Measurements from ENCODE around the gene ATN1.

ATN1 gene

GRCh38 chr12:6934110-6934509, 6.4 kb downstream of the ATN1 start:
- DNase-seq (ENCODE audit: insufficient read length) (no peak), FAIRE-seq (no peak)
- TF ChIP-seq TAF1 (IDR thresholded peaks at IDR 0.05; ENCODE audit: borderline replicate concordance, low read depth, low read length) = no peak
- TF ChIP-seq POLR2A (IDR thresholded peaks at IDR 0.05; ENCODE audit: low read depth, low read length) = no peak
- no peak for TF ChIP-seq POLR2AphosphoS5 (IDR thresholded peaks at IDR 0.05; ENCODE audit: low read depth, low read length)

DNA sequence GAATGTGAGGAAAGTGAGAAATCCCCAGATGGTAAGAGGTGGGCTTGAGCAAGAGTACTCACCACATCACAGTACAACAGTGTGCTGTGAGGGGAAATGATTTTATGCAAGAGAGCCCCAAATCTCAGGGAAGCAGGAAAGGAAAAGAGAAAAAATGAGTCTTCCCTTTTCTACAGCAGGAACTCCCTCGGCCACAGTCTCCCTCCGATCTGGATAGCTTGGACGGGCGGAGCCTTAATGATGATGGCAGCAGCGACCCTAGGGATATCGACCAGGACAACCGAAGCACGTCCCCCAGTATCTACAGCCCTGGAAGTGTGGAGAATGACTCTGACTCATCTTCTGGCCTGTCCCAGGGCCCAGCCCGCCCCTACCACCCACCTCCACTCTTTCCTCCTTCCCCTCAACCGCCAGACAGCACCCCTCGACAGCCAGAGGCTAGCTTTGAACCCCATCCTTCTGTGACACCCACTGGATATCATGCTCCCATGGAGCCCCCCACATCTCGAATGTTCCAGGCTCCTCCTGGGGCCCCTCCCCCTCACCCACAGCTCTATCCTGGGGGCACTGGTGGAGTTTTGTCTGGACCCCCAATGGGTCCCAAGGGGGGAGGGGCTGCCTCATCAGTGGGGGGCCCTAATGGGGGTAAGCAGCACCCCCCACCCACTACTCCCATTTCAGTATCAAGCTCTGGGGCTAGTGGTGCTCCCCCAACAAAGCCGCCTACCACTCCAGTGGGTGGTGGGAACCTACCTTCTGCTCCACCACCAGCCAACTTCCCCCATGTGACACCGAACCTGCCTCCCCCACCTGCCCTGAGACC, 7.8 kb downstream of the ATN1 start:
- TF ChIP-seq POLR2A (IDR thresholded peaks at IDR 0.05; ENCODE audit: low read depth, low read length) (no peak), POLR2AphosphoS5 (IDR thresholded peaks at IDR 0.05; ENCODE audit: low read depth, low read length) (peak; percentile 66; the same call in 1 of the 2 replicates)
- no peak for DNase-seq (ENCODE audit: insufficient read length)

GRCh38 chr12:6936194-6936635, 8.5 kb downstream of the ATN1 start:
- no peak for TF ChIP-seq TAF1 (IDR thresholded peaks at IDR 0.05; ENCODE audit: borderline replicate concordance, low read depth, low read length)
- TF ChIP-seq POLR2AphosphoS5 (IDR thresholded peaks at IDR 0.05; ENCODE audit: low read depth, low read length) = peak; percentile 2; the same call in 1 of the 2 replicates
- no peak for TF ChIP-seq POLR2A (IDR thresholded peaks at IDR 0.05; ENCODE audit: low read depth, low read length)
- FAIRE-seq (no peak), DNase-seq (ENCODE audit: insufficient read length) (no peak)

More for the DNA sequence above, 7.8 kb downstream of the ATN1 start:
- no peak for FAIRE-seq

- DNase-seq (ENCODE audit: insufficient read length) (no peak), FAIRE-seq (peak; percentile 87)
- TF ChIP-seq POLR2A (IDR thresholded peaks at IDR 0.05; ENCODE audit: low read depth, low read length) (peak; percentile 58; the same call in 1 of the 2 replicates), TAF1 (IDR thresholded peaks at IDR 0.05; ENCODE audit: borderline replicate concordance, low read depth, low read length) (no peak)
Measured at GRCh38 chr12:6936636-6937480, 9.1 kb downstream of the ATN1 start.

DNA sequence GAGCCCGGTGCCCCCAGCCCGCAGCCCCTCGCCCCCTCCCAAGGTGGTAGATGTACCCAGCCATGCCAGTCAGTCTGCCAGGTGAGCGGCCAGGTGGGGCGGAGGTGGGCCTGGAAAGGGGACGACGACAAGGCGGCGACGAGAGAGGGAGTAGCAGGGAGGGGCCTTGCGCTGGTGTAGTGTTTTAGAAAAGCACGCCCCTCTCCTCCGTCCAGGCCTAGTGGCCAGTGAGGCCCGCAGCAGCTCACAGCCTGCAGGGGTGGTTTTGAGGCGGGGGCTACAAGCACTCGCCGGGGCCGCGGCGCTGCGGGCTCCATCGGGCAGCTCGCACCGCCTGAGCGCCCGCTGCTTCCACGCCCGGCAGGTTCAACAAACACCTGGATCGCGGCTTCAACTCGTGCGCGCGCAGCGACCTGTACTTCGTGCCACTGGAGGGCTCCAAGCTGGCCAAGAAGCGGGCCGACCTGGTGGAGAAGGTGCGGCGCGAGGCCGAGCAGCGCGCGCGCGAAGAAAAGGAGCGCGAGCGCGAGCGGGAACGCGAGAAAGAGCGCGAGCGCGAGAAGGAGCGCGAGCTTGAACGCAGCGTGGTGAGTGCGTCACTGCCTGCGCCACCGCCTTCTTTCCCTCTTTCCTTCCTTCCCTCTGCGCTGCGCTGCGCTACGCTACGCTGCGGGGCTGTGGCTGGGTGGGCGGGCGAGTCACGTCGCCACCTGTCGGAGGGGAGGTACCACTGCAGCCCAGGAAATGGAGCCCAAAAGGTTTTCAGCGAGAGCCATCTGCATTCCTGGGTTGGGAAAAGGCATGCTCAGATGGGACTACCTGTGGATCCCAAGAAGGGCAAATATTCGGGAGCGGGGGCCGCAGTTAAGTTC, 10.0 kb downstream of the ATN1 start:
- FAIRE-seq (peak; percentile 100), DNase-seq (ENCODE audit: insufficient read length) (peak; percentile 83)
- TF ChIP-seq POLR2AphosphoS5 (IDR thresholded peaks at IDR 0.05; ENCODE audit: low read depth, low read length) (peak; percentile 91), POLR2A (IDR thresholded peaks at IDR 0.05; ENCODE audit: low read depth, low read length) (peak; percentile 95), TAF1 (IDR thresholded peaks at IDR 0.05; ENCODE audit: borderline replicate concordance, low read depth, low read length) (peak; percentile 68)

GRCh38 chr12:6938353-6939190, 10.8 kb downstream of the ATN1 start:
- TF ChIP-seq POLR2AphosphoS5 (IDR thresholded peaks at IDR 0.05; ENCODE audit: low read depth, low read length) (peak; percentile 65), POLR2A (IDR thresholded peaks at IDR 0.05; ENCODE audit: low read depth, low read length) (no peak)
- FAIRE-seq = no peak
- DNase-seq (ENCODE audit: insufficient read length) = no peak

DNA sequence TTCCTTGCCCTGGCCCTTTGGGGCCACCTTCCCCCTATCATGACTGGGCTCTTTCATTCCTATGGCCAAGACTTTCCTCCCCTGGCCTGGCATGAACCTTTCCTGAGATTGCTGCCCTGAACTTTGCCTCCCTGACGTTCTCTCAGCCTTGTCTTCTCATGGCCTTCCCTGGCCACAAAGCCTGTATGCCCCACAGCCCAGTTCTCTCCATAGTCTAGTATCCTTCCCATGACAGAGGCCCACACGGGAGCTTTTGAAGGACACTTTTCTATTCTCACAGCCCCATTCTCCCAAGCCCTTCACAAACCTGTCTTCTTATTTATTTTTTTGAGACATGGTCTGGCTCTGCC, 11.4 kb downstream of the ATN1 start:
- FAIRE-seq = peak; percentile 48
- DNase-seq (ENCODE audit: insufficient read length) = no peak
- peak; percentile 46 for TF ChIP-seq POLR2AphosphoS5 (IDR thresholded peaks at IDR 0.05; ENCODE audit: low read depth, low read length)
- TF ChIP-seq TAF1 (IDR thresholded peaks at IDR 0.05; ENCODE audit: borderline replicate concordance, low read depth, low read length) = no peak
- no peak for TF ChIP-seq POLR2A (IDR thresholded peaks at IDR 0.05; ENCODE audit: low read depth, low read length)

DNA sequence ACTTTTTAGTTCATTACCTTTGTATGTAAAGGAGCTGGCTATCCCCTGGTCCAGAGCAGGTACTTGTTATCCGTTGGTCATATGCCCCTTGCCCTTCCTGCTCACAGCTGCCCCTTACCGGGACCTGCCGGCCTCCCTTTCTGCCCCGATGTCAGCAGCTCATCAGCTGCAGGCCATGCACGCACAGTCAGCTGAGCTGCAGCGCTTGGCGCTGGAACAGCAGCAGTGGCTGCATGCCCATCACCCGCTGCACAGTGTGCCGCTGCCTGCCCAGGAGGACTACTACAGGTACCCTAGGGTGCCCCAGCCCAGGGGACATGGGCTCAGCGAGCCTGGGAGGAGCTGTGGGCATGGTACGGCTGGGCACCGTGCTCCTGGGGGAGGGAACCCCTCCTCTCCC, 13.5 kb downstream of the ATN1 start:
- TF ChIP-seq POLR2AphosphoS5 (IDR thresholded peaks at IDR 0.05; ENCODE audit: low read depth, low read length) (no peak), POLR2A (IDR thresholded peaks at IDR 0.05; ENCODE audit: low read depth, low read length) (no peak), TAF1 (IDR thresholded peaks at IDR 0.05; ENCODE audit: borderline replicate concordance, low read depth, low read length) (no peak)
- DNase-seq (ENCODE audit: insufficient read length) (no peak), FAIRE-seq (no peak)

DNA sequence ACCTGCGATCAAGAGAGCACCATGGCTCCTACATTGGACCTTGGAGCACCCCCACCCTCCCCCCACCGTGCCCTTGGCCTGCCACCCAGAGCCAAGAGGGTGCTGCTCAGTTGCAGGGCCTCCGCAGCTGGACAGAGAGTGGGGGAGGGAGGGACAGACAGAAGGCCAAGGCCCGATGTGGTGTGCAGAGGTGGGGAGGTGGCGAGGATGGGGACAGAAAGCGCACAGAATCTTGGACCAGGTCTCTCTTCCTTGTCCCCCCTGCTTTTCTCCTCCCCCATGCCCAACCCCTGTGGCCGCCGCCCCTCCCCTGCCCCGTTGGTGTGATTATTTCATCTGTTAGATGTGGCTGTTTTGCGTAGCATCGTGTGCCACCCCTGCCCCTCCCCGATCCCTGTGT, 14.0 kb downstream of the ATN1 start:
- DNase-seq (ENCODE audit: insufficient read length) (no peak), FAIRE-seq (no peak)
- TF ChIP-seq TAF1 (IDR thresholded peaks at IDR 0.05; ENCODE audit: borderline replicate concordance, low read depth, low read length) = no peak
- no peak for TF ChIP-seq POLR2AphosphoS5 (IDR thresholded peaks at IDR 0.05; ENCODE audit: low read depth, low read length)
- no peak for TF ChIP-seq POLR2A (IDR thresholded peaks at IDR 0.05; ENCODE audit: low read depth, low read length)

DNA sequence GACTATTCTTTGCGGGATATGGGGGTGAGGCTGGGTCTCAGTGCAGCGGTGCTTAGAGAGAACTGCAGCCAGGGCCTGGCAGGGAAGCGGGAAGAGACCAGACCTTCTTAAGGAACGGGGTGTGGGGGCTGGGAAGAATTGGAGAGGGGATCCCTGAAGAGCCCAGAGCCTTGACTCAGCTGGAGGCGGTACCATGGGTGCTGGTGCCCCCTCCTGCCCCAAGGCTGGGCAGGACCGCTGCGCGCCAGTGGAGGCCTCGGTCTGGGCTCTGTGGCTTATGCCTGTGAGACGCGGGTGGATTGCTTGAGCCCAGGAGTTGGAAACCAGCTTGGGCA, 14.5 kb downstream of the ATN1 start:
- no peak for DNase-seq (ENCODE audit: insufficient read length)
- TF ChIP-seq TAF1 (IDR thresholded peaks at IDR 0.05; ENCODE audit: borderline replicate concordance, low read depth, low read length) (no peak), POLR2A (IDR thresholded peaks at IDR 0.05; ENCODE audit: low read depth, low read length) (no peak), POLR2AphosphoS5 (IDR thresholded peaks at IDR 0.05; ENCODE audit: low read depth, low read length) (no peak)
- FAIRE-seq = no peak

All from GM12892 (cell line).